ENCODE data around the gene GPR45. TPM values are rescaled to one million over a fixed set of nuclear protein-coding genes. Genes with fewer than 3 reads are reported as not detected.

Gene GPR45
- total and polyA plus RNA-seq, 2 of the 13 experiments (the other 11 are each of a cell fraction or from before 2014, with no cell fraction given), result not detected

- no peak for FAIRE-seq
- BruUV-seq (replicated peaks), result no TSS peak
- Histone ChIP-seq H3K79me2 (ENCODE audit: insufficient read depth, low read length) (no peaks in the 10 kb centered on the region), H3K4me1 (ENCODE audit: insufficient read depth, low read length) (no peaks in the 10 kb centered on the region), H3K9ac (ENCODE audit: insufficient read depth, low read depth, low read length) (no peak overlapping the region), H3K36me3 (replicated peaks in 1 of 2; ENCODE audit: control insufficient read depth in 1 of 2, insufficient read depth in 2 of 2, low read length in 2 of 2) (peaks cover 54 to 98% of the 10 kb centered on the region in 2 experiments), H3K27me3 (ENCODE audit: control insufficient read depth in 1 of 2, insufficient read depth in 2 of 2, low read length in 2 of 2) (no peaks in the 10 kb centered on the region), H3K9me3 (ENCODE audit: low read length) (no peaks in the 10 kb centered on the region), H4K20me1 (ENCODE audit: insufficient read depth, low read length) (no peaks in the 10 kb centered on the region), H3K4me3 (replicated peaks in 1 of 3; ENCODE audit: insufficient read depth in 1 of 3, low read depth in 2 of 3, low read length in 3 of 3) (no peak overlapping the region), H3K27ac (ENCODE audit: extremely low read length, insufficient read depth, low read length) (no peak overlapping the region), H3K4me2 (ENCODE audit: low read depth, low read length) (no peak overlapping the region), H2AFZ (ENCODE audit: low read length) (no peak overlapping the region)
- ChIA-PET POLR2A (no interaction called here), CTCF (ENCODE audit: low intra/inter-chr PET ratio, low total read pairs) (no interaction called here)
- 95% methylated on average over 14 of the region's 14 CpGs for WGBS (ENCODE audit: low lambda C conversion rate)
- intact Hi-C loops (cut with micrococcal nuclease; ENCODE audit: unreplicated experiment), result no loop called here
- no peak for ATAC-seq
- TF ChIP-seq ZNF768 (CRISPR knock-in tag; IDR thresholded peaks at IDR 0.05) (peak; percentile 84), ZNF781 (CRISPR knock-in tag; IDR thresholded peaks at IDR 0.05; ENCODE audit: borderline replicate concordance, not compliant biosample characterization) (no peak)
- DNase-seq (ENCODE audit: low spot score), result no peak
- in situ Hi-C loops (cut with HindIII; ENCODE audit: extremely low pct_ligation_motif_present, low pct_unique_long_range_greater_than_20kb), result no loop called here
These were observed 30.0 kb downstream of the GPR45 start for GRCh38 chr2:105271393-105272045.

- 77% methylated on average over 9 of the region's 9 CpGs for WGBS (ENCODE audit: low lambda C conversion rate)
- Histone ChIP-seq H3K79me2 (ENCODE audit: insufficient read depth, low read length) (no peaks in the 10 kb centered on the region), H3K27me3 (ENCODE audit: control insufficient read depth in 1 of 2, insufficient read depth in 2 of 2, low read length in 2 of 2) (no peaks in the 10 kb centered on the region), H3K9me3 (ENCODE audit: low read length) (no peaks in the 10 kb centered on the region), H3K9ac (ENCODE audit: insufficient read depth, low read depth, low read length) (no peak overlapping the region), H4K20me1 (ENCODE audit: insufficient read depth, low read length) (no peaks in the 10 kb centered on the region), H3K27ac (ENCODE audit: extremely low read length, insufficient read depth, low read length) (no peak overlapping the region), H3K36me3 (replicated peaks in 1 of 2; ENCODE audit: control insufficient read depth in 1 of 2, insufficient read depth in 2 of 2, low read length in 2 of 2) (peaks cover 55 to 98% of the 10 kb centered on the region in 2 experiments), H3K4me3 (replicated peaks in 1 of 3; ENCODE audit: insufficient read depth in 1 of 3, low read depth in 2 of 3, low read length in 3 of 3) (no peak overlapping the region), H3K4me1 (ENCODE audit: insufficient read depth, low read length) (no peaks in the 10 kb centered on the region), H2AFZ (ENCODE audit: low read length) (no peak overlapping the region), H3K4me2 (ENCODE audit: low read depth, low read length) (no peak overlapping the region)
- ChIA-PET POLR2A (no interaction called here), CTCF (ENCODE audit: low intra/inter-chr PET ratio, low total read pairs) (no interaction called here)
- no peak for FAIRE-seq
- DNase-seq (ENCODE audit: low spot score), result peak; percentile 15
- BruUV-seq (replicated peaks), result no TSS peak
- peak; percentile 62 for ATAC-seq
- in situ Hi-C loops (cut with HindIII; ENCODE audit: extremely low pct_ligation_motif_present, low pct_unique_long_range_greater_than_20kb) (no loop called here), intact Hi-C loops (cut with micrococcal nuclease; ENCODE audit: unreplicated experiment) (no loop called here)
- TF ChIP-seq FOSL2 (CRISPR knock-in tag; IDR thresholded peaks at IDR 0.05), result 0 out of 2 replicates have a peak, but pooled peaks have one; percentile 10
- TF ChIP-seq NAIF1 (CRISPR knock-in tag; IDR thresholded peaks at IDR 0.05; ENCODE audit: borderline replicate concordance), result no peak
These were observed 30.6 kb downstream of the GPR45 start for GRCh38 chr2:105272176-105272575.
